Tibial nerve (tissue), 3 donors: ENCODE data around the gene FCGR3B.
"Not testable (repeated sequence)": the region's sequence is repeated elsewhere in the genome, so short reads cannot be mapped to it uniquely, and the experiment has no call there.

Experiments used
- CTCF ChIP-seq, 5 experiments: fragments of 200-600 bp in 3 of 5; fragments of 450-650 bp in 2 of 5; sonication (generic) in 3 of 5; IDR thresholded peaks; one replicate each; pipeline ENCODE4 v1.5.1; 2016 to 2019; ENCODE audit warnings: antibody characterized with exemption in 5 of 5, mild to moderate bottlenecking in 3 of 5, moderate library complexity in 2 of 5
- POLR2A ChIP-seq, 2 donors: fragments of 450-650 bp; IDR thresholded peaks; one replicate each; pipeline ENCODE4 v1.6.1; 2017; ENCODE audit warnings: antibody characterized with exemption in 2 of 2, mild to moderate bottlenecking in 2 of 2, moderate library complexity in 2 of 2

GRCh38 chr1:161592586-161592985, 38.4 kb downstream of the FCGR3B start:
- TF ChIP-seq CTCF, POLR2A (IDR thresholded peaks at IDR 0.05): not testable (repeated sequence)
